Left colon (tissue), 2 donors: ENCODE results near the gene UBALD1. TPM values are rescaled to one million over a fixed set of nuclear protein-coding genes. Genes with fewer than 3 reads are reported as not detected.

Source experiments
- ATAC-seq: fragments of 200-7000 bp; cut with Tn5 transposase; one replicate; pipeline ENCODE4 v1.9.1; 2020; ENCODE audit warnings: mild to moderate bottlenecking, moderate library complexity
- DNase-seq, 2 donors: peaks; one replicate each; pipeline ENCODE4 v3.0.0-alpha.2; 2020
- intact Hi-C, 2 donors: fragments of 100-400 bp; cut with DNase I in 1 of 2; cut with micrococcal nuclease in 1 of 2; formaldehyde crosslinking; loops; one replicate each; pipeline versions ENCODE4 v1.11.2 to v1.14.0; 2022; cut with DNase I, micrococcal nuclease
- total RNA-seq, 2 donors: library from RNA; stranded (reverse); fragmentation: NEBNext Ultra II Directional; extraction: Animal tissue kit (Norgen Biotek cat#: 25700); gene quantifications; one replicate each; pipeline ENCODE4 v1.2.1, GENCODE V29; 2021
- donor health status: DM: no; HTN: no; CAD: no.
- donor health status: DM: yes; HTN: yes; CAD: no.

The UBALD1 gene
- total RNA-seq, 2 donors from 2014 or later = 17.1 to 19.6 TPM

DNA sequence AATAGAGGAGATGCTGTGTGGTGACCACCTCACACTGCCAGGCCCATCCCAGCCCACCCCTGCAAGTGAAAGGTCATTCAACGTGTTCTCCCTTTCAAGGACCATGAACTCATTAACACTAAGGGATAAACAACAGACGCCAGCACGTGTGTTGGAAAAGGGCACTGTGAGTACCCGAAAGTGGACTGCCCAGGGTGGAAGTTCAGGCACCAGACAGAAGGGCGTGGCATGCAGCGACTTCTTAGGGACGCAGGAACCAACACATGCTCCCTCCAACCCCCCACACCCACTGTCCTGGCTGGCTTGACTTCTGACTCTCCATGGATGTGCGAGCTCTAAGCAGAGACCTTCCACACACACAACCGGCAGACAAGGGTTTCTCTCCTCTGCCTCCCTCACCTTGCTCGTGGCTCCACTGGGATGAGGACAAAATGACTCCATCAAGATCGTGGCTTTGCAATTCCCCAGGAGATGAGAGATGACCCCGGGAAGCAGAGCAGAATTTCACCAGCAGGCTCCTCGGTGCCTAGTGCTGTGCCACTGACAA, 11.0 kb downstream of the UBALD1 start:
- intact Hi-C loops = no loop called here
- ATAC-seq (peak; percentile 36), DNase-seq (no peak)

DNA sequence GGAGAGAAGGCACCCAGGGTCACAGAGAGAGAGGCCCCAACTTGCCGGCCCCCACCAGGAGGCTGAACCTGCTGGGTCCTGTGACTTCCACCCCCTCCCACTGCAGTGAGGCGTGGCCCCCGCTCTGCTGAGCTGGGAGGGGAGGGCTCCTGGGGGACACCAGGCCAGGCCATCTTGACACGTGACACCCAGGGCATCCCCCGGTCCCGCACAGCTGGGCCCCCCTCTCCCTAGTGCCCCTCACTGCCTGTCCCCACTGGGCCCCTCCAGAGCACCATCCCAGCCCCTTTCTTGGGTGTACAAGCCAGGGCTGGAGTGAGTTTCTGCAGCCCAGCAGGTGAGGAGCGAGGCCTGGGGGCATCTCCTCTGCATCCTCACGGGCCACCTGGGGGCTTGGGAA, 12.4 kb downstream of the UBALD1 start:
- intact Hi-C loops = no loop called here
- ATAC-seq (no peak), DNase-seq (no peak)

DNA sequence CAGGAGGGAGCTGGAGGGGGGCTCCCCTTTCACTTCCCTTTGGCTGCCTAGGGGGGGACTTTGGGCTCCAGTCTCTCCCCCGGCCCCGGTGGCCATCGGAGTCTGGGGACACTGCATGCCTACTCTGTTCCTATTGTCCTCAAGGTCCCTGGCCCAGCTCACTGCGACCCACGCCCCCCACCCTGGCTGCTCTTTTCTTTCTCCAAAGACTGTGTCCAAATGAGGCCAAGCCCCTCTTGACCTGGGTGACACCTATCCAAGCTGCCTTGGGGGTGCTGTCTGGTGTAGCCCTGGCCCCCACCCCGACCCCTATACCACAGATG, 12.9 kb downstream of the UBALD1 start:
- no peak for ATAC-seq
- intact Hi-C loops = no loop called here
- no peak for DNase-seq

DNA sequence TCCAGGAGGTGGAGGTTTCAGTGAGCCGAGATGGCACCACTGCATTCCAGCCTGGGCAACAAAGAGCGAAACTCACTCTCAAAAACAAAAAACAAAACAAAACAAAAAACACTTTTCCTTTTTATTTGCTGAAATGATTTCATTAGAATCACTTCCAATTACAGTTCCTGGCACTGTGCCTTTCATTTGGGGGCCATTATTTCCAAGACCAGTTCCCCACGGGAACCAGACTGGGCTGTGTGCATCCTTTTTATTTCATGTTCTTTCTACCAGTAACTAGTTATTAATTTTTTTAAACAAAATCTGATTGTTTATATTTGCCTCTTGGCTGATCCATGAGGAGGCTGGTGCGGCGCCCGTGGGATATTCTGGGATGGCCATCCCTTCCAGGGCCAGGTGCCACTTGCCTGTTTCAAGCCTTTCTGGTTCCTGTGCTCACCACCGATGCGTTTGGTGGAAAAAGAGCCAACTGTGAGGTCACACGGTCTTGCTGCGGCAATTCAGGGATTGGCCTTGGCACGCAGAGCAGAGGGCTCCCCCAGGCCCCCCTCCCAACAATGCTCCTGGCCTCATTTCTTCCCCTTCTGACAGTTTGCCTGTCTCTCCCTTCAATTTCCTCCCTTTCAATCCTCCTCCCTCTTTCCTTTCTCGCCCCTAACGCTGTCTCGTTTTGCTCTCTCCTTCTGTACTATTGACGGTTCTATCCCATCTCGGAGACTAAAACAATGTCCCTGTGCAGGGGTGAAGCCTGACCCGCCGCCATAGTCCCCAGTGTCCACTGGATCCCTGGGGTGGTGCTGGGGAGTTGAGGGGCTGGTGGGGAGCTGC, 13.4 kb downstream of the UBALD1 start:
- ATAC-seq = no peak
- intact Hi-C loops = no loop called here
- no peak for DNase-seq

DNA sequence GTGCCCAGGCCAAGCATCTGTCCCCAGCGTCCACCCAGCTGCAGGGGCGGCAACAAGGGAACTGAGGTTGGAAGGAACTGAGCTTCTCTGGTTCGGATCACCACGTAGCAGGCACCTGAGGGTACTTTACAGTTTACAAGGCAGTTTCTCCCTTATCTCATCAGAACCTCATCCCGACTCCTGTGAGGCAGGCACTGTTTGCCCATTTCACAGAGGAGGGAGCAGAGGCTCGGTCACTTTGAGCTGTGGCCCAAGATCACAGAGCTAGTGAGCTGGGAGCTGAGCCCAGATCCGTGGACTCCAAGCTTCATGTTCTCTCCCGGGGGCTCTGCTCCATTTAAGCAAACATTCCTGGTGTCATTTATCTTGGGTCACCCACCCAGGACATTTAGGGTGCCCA, 15.1 kb downstream of the UBALD1 start:
- intact Hi-C loops = no loop called here
- ATAC-seq (no peak), DNase-seq (no peak)

DNA sequence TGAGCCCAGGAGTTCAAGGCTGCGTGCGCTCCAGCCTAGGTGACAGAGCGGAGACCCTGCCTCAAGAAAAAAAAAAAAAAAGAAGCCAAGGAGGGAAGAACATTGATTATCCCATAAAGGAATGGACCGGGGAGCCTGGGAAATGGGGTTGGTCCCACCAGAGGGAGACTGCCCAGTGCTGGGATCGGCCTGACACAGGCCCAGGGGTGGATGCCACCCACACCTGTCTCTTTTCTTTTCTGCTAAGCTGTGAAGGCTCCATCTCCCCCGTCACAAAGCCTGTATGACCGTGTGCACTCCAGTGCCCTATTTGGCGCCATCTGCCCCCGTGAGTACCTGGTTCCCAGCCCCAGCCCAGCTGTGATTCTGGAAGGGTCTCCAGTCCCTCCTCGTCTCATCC, 15.7 kb downstream of the UBALD1 start:
- intact Hi-C loops = no loop called here
- ATAC-seq = no peak

DNA sequence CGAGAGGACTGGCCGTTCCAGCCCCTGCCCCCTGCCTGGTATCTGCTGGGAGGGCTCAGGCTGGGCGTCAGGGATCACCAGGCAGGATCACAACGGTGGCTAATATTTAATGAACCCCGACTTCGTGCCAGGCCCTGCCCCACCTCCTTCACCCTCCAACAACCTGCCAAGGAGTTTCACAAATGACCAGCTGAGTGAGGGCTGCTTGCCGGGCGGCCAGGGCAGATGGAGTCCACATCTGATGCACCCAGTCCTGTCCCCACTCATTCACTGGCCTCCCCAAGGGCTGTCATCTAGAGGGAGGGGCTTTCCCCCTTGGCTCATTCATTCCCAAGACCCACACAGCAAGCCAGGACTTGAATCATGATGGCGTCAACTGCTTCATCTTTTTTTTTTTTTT, 17.5 kb downstream of the UBALD1 start:
- ATAC-seq = no peak
- intact Hi-C loops = no loop called here

More for the DNA sequence above, 15.7 kb downstream of the UBALD1 start:
- DNase-seq = no peak

DNA sequence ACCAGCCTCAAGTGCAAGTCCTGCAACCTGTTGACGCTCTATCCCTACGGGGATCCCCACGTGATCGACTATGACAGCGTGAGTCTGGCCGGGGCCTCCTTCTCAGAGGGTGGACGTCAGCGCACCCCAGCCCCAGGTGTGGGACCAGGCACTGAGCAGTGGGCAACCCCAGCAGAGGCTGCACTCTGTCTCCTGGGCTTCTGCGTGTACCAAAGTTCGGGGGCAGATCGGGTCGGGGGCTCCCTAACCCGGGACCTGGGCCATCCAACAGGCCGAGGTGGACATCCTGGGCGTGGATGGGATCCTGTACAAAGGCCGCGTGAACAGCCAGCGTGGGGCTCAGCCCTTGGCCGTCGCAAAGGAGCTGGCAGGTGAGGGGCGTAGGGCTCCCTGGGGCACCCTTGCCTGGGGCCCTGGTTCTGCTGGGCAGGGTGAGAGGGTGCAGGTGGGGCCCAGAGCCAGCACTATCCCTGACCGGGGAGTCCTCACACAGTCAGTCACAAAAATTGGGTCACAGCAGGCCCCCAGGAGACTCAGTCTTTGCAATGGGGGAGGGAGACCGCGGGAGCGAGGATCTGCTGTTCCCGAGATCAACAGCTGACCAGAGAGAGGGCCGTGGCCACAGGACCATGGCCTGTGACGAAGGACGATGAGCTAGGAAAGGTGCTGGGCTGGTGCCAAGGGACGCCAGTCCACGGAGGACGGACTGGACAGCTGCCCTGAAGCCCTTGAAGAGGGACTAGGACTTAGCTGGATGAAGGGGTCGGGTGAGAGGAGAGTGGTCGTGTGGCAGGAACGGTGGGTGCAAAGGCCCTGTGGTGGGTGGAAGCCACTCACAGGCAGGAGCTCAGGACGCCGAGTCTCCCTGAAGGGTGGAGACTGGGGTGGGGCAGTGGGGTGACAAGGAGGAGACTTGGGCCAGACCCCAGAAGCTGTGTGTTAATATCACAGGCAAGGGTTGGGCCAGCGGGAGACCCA, 20.0 kb downstream of the UBALD1 start:
- intact Hi-C loops = no loop called here
- ATAC-seq (no peak), DNase-seq (no peak)

More for the DNA sequence above, 17.5 kb downstream of the UBALD1 start:
- no peak for DNase-seq

DNA sequence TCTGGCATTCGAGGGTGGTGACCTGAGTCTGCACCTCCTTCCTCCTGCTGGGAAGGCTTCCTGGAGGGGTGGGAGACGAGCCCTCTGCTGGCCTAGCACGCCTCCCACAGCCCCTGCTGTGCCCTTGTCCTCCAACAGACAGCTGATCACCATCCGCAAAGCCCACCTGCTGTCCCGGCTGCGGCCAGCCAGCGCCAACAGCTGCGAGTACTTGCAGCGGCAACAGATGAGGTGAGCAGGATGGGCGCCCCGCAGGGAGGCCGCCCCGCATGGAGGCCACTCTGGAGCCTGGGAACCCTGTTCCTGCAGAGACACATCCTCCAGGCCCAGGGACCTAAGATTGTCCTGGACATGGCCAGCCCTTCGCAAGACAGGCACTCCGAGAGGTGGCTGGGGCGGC, 21.6 kb downstream of the UBALD1 start:
- intact Hi-C loops = no loop called here
- ATAC-seq (no peak), DNase-seq (no peak)

DNA sequence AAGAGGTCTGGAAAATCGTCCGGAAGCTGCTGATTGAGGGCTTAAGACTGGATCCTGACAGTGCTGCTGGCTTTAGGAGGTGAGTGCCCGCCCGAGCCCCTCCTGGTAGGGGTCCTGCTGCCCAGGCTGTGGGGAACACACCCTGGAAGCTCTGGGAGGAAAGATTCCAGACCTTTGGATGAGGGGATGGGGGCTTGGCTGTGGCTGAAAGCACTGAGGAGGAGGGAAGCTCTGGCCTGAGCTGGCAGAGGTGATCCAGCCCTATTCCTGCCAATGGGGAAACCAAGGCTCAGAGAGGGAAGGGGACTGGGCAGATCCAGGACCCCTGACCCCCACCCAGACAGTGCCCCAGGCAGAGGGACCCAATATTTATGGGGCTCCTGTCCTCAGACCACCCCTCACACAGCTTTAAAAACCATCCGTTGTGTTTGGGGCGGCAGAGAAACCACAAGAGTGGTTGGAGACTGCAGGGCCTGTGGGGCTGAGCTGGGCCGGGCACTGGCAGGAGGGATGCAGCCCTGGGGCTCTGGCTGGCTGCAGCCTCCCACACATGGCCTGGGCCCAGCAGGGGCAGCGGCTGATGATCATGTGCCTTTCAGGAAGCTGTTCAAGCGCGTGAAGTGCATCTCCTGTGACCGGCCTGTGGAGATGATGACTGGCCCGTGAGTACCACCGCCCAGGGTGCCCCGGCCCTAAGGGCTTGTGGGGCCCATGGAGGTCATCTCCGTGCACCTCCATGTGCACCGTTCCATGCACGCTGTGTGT, 22.8 kb downstream of the UBALD1 start:
- intact Hi-C loops = no loop called here
- ATAC-seq (no peak), DNase-seq (no peak)

DNA sequence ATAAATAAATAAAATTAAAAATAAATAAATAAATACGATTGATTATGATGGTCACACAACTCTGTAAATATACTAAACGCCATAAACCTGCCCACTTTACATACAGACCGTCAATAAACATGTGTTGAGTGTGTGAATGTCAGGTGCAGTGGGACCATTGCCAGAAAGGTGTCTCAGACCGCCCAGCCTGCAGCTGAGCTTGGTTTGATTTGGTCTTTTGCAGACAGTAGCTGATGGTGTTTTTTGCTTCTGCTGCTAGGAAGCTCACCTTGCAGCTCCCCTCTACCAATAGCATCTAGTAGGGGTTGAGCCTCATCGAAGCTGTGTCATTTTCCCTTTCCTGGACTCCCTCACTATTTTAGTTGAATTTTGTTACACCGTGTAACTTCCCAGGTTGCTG, 23.5 kb downstream of the UBALD1 start:
- intact Hi-C loops = no loop called here
- DNase-seq (no peak), ATAC-seq (peak; percentile 44)

DNA sequence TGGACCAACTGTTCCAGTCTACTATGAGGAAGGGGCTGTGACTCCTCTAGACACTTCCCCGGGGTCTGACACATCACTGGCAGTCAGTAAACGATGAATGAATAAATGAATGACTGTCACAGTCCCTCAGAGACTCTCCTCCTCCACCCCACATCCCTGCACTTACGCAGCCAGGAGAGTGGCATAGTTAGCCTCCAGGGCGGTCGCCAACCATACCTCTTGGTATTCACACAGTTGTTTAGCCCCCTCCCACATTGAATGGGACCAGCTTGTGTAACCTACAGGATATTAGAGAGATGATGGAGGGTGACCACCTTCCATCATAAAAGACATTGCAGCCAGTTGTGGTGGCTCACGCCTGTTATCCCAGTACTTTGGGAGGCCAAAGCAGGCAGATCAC, 25.7 kb downstream of the UBALD1 start:
- intact Hi-C loops = loop anchor here in 1 of 2 donors (10.0 kb wide), 1 partner anchor 74 kb away; no protein-coding TSS in a partner anchor
- ATAC-seq (no peak), DNase-seq (no peak)

DNA sequence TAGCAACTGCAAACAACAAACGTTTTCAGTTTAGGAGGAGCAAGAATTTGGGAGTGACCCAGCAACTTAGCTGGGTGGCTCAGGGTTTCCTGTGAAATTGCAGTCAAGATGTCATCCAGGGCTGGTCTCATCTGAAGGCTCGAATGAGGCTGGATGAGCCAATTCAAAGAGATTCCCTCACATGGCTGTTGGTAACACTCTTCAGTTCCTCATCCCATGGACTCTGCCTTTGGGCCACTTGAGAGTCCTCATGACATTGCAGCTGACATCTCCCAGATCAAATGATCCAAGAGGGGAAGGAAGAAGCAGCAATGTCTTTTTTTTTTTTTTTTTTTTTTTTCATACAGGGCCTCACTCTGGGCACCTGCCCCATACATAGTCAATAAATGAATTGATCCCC, 26.3 kb downstream of the UBALD1 start:
- intact Hi-C loops = loop anchor here in 1 of 2 donors (10.0 kb wide), 1 partner anchor 74 kb away; no protein-coding TSS in a partner anchor
- no peak for ATAC-seq
- no peak for DNase-seq

DNA sequence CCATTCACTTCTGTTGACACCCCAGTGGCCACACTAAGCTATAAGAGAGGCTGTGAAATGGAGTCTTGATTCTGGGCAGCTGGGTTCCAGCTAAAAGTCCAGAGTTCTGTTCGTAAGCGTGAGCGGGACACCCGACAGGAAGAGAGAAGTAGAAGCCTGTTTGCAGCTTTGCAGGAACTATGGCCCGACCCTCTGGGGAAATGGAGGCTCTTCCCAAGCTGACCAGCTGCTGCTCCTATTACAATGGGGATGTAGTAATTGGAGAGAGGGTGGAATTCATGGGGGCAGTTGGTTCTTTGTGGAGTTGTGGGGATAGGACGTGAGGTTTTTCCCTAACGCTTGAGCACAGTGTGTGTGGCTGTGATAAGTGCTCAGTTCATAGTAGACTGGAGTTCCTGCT, 28.4 kb downstream of the UBALD1 start:
- no peak for ATAC-seq
- intact Hi-C loops = loop anchor here in 1 of 2 donors (10.0 kb wide), 1 partner anchor 71 kb away; no protein-coding TSS in a partner anchor
- DNase-seq = no peak

DNA sequence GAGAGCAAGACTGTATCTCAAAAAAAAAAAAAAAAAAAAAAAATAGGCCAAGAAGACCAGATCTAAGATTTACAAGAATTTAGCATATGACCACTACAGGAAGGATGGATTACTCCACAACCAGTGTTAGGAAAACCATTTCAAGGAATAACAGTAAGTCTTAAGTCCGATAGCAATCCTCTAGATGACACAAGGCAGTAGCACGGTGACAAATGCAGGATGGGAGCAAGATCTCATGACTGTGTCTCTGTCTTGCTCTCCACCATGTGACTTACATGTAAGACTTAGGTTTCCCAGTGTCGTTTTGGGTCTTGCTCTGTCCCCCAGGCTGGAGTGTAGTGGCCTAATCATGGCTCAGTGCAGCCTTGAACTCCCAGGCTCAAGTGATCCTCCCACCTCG, 30.8 kb downstream of the UBALD1 start:
- ATAC-seq (no peak), DNase-seq (no peak)
- intact Hi-C loops = loop anchor here in 1 of 2 donors (10.0 kb wide), 1 partner anchor 69 kb away; no protein-coding TSS in a partner anchor

DNA sequence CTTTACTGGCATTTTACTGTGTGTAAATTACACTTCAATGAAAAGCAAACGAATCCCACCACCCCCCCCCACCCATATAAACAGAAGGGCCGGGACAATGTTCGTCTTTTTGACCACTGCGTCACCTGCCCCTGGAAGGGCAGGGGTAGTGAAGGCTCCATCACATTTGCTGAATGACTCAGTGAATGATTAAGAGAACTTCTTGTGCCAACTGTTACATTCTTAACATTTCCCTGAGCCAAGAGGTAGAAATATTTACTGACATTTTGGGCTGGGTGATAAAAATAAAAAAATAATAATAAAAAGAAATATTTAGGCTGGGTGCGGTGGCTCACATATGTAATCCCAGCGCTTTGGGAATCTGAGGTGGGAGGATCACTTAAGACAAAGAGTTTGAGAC, 34.4 kb downstream of the UBALD1 start:
- DNase-seq (no peak), ATAC-seq (no peak)
- intact Hi-C loops = loop anchor here in 1 of 2 donors (10.0 kb wide), 1 partner anchor 65 kb away; no protein-coding TSS in a partner anchor

DNA sequence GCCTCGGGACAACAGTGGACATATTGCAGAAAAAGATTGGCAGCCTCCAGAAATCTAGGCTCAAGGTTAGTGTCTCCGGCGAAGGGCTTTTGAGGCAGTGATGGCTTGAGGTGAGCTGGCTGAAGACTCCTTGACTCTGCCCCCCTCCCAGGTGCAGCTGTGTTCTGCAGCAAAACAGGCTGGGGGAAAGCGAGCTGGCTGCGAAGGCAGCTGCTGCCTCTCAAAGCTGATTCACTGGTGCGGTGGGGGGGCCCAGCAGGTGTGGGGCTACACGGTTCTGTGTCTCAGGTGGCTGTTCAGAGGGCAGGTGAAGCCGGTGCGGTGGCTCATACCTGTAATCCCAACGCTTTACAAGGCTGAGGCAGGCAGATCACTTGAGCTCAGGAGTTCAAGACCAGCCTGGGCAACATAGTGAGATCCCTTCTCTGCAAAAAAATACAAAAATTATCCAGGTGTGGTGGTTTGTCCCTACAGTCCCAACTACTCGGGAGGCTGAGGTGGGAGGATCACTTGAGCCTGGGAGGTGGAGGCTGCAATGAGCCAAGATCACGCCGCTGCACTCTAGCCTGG, 35.6 kb downstream of the UBALD1 start:
- no peak for ATAC-seq
- intact Hi-C loops = no loop called here
- DNase-seq = no peak

DNA sequence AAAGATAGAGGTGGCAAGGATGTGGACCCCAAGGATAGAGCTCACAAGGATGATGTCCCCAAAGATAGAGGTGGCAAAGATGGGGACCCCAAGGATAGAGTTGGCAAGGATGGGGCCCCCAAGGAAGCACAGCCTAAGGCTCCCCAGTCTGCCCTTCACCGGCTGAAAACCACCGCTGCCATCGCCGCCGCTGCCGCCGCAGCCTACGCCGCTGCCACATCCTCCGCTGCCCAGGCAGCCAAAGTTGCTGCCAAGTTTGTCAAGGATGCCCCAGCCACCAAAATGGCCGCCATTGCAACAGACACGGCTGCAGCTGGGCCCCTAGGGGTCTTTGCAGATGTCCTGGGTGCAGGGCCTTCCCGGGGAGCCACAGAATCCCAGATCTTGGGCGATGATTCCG, 38.7 kb downstream of the UBALD1 start:
- intact Hi-C loops = no loop called here
- ATAC-seq = no peak
- no peak for DNase-seq
